SK-N-SH treated with all-trans-retinoic acid at 6 μM for 48 hours (cell line): ENCODE data around the gene NUB1.

Experiments
- ATAC-seq: fragments of 200-7000 bp; cut with Tn5 transposase; 3 replicates; pipeline ENCODE4 v1.9.1; 2020; ENCODE audit warnings: mild to moderate bottlenecking, moderate library complexity
- ARNTL ChIP-seq: fragments of 450-650 bp; formaldehyde crosslinking; IDR thresholded peaks from 2 replicates; pipeline ENCODE4 v1.5.0; 2020; ENCODE audit warnings: low read depth, mild to moderate bottlenecking, moderate library complexity, borderline replicate concordance
- BACH2 ChIP-seq: fragments of 250-450 bp; sonication (Bioruptor Pico); IDR thresholded peaks from 2 replicates; pipeline ENCODE4 v1.9.0; 2021; ENCODE audit warnings: mild to moderate bottlenecking, borderline replicate concordance
- CSDC2 ChIP-seq: fragments of 250-450 bp; sonication (Bioruptor Pico); IDR thresholded peaks from 2 replicates; pipeline ENCODE4 v1.5.0; 2020; ENCODE audit warnings: mild to moderate bottlenecking, moderate library complexity
- ESRRG ChIP-seq: fragments of 250-450 bp; sonication (Bioruptor Pico); IDR thresholded peaks from 2 replicates; pipeline ENCODE4 v1.6.1; 2021; ENCODE audit warnings: mild to moderate bottlenecking
- GLIS3 ChIP-seq: fragments of 250-450 bp; sonication (Bioruptor Pico); IDR thresholded peaks from 2 replicates; pipeline ENCODE4 v1.5.0; 2020; ENCODE audit warnings: mild to moderate bottlenecking, moderate library complexity
- ISL1 ChIP-seq: fragments of 250-450 bp; sonication (Bioruptor Pico); IDR thresholded peaks from 2 replicates; pipeline ENCODE4 v2.1.2; 2022; ENCODE audit warnings: mild to moderate bottlenecking, moderate library complexity
- OSR1 ChIP-seq: fragments of 250-450 bp; sonication (Bioruptor Pico); IDR thresholded peaks from 2 replicates; pipeline ENCODE4 v1.8.0; 2022; ENCODE audit warnings: moderate library complexity, mild to moderate bottlenecking, inconsistent platforms
- PPARA ChIP-seq: fragments of 250-450 bp; sonication (Bioruptor Pico); IDR thresholded peaks from 2 replicates; pipeline ENCODE4 v1.5.0; 2020; ENCODE audit warnings: mild to moderate bottlenecking, borderline replicate concordance
- RARB ChIP-seq: fragments of 250-450 bp; sonication (Bioruptor Pico); IDR thresholded peaks from 2 replicates; pipeline ENCODE4 v1.8.0; 2021; ENCODE audit warnings: mild to moderate bottlenecking, moderate library complexity
- SNAI2 ChIP-seq: fragments of 250-450 bp; sonication (Bioruptor Pico); IDR thresholded peaks from 2 replicates; pipeline ENCODE4 v1.5.0; 2020; ENCODE audit warnings: mild to moderate bottlenecking, moderate library complexity
- TOX ChIP-seq: fragments of 250-450 bp; sonication (Bioruptor Pico); IDR thresholded peaks from 2 replicates; pipeline ENCODE4 v1.8.0; 2021; ENCODE audit warnings: mild to moderate bottlenecking, moderate library complexity, borderline replicate concordance
- TSHZ2 ChIP-seq: fragments of 250-450 bp; sonication (Bioruptor Pico); IDR thresholded peaks from 2 replicates; pipeline ENCODE4 v1.5.0; 2020; ENCODE audit warnings: mild to moderate bottlenecking, moderate library complexity
- ZC3H10 ChIP-seq: fragments of 250-450 bp; sonication (Bioruptor Pico); IDR thresholded peaks from 2 replicates; pipeline ENCODE4 v1.5.1; 2021; ENCODE audit warnings: mild to moderate bottlenecking, moderate library complexity
- ZFP3 ChIP-seq: fragments of 250-450 bp; sonication (Bioruptor Pico); IDR thresholded peaks from 2 replicates; pipeline ENCODE4 v1.5.0; 2020; ENCODE audit warnings: mild to moderate bottlenecking, moderate library complexity
- ZFP30 ChIP-seq: fragments of 450-650 bp; formaldehyde crosslinking; IDR thresholded peaks from 2 replicates; pipeline ENCODE4 v1.5.0; 2022; ENCODE audit warnings: mild to moderate bottlenecking, moderate library complexity
- ZNF565 ChIP-seq: fragments of 450-650 bp; formaldehyde crosslinking; conservative IDR thresholded peaks from 2 replicates; pipeline ENCODE4 v1.5.0; 2020; ENCODE audit warnings: low read depth, mild to moderate bottlenecking, moderate library complexity
- ZNF70 ChIP-seq: fragments of 450-650 bp; formaldehyde crosslinking; IDR thresholded peaks from 2 replicates; pipeline ENCODE4 v1.5.0; 2020; ENCODE audit warnings: mild to moderate bottlenecking, moderate library complexity
- TF ChIP-seq, protein P1 (sequence below): fragments of 250-450 bp; sonication (Bioruptor Pico); IDR thresholded peaks from 2 replicates; pipeline ENCODE4 v1.8.0; 2020; ENCODE audit warnings: mild to moderate bottlenecking, moderate library complexity, borderline replicate concordance
- TF ChIP-seq, protein P2 (sequence below): fragments of 250-450 bp; sonication (Bioruptor Pico); IDR thresholded peaks from 2 replicates; pipeline ENCODE4 v1.8.0; 2021; ENCODE audit warnings: low read depth, mild to moderate bottlenecking, moderate library complexity, borderline replicate concordance
- TF ChIP-seq, protein P3 (sequence below): fragments of 250-450 bp; sonication (Bioruptor Pico); IDR thresholded peaks from 2 replicates; pipeline ENCODE4 v1.5.1; 2021; ENCODE audit warnings: mild to moderate bottlenecking, moderate library complexity

NUB1 gene

GRCh38 chr7:151423226-151423625 is 81.6 kb downstream of the NUB1 start:
- no peak for ATAC-seq
- TF ChIP-seq SNAI2 = no peak
- TF ChIP-seq ISL1 (CRISPR knock-in tag) = no peak
- TF ChIP-seq CSDC2 (CRISPR knock-in tag) = no peak
- TF ChIP-seq BACH2 (CRISPR knock-in tag) = no peak
- no peak for TF ChIP-seq PPARA (CRISPR knock-in tag)
- TF ChIP-seq ZFP3 = no peak
- TF ChIP-seq GLIS3 (CRISPR knock-in tag) = no peak
- no peak for TF ChIP-seq TOX
- TF ChIP-seq, protein P1, sequence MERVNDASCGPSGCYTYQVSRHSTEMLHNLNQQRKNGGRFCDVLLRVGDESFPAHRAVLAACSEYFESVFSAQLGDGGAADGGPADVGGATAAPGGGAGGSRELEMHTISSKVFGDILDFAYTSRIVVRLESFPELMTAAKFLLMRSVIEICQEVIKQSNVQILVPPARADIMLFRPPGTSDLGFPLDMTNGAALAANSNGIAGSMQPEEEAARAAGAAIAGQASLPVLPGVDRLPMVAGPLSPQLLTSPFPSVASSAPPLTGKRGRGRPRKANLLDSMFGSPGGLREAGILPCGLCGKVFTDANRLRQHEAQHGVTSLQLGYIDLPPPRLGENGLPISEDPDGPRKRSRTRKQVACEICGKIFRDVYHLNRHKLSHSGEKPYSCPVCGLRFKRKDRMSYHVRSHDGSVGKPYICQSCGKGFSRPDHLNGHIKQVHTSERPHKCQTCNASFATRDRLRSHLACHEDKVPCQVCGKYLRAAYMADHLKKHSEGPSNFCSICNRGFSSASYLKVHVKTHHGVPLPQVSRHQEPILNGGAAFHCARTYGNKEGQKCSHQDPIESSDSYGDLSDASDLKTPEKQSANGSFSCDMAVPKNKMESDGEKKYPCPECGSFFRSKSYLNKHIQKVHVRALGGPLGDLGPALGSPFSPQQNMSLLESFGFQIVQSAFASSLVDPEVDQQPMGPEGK (CRISPR knock-in tag) = no peak
- TF ChIP-seq, protein P2, sequence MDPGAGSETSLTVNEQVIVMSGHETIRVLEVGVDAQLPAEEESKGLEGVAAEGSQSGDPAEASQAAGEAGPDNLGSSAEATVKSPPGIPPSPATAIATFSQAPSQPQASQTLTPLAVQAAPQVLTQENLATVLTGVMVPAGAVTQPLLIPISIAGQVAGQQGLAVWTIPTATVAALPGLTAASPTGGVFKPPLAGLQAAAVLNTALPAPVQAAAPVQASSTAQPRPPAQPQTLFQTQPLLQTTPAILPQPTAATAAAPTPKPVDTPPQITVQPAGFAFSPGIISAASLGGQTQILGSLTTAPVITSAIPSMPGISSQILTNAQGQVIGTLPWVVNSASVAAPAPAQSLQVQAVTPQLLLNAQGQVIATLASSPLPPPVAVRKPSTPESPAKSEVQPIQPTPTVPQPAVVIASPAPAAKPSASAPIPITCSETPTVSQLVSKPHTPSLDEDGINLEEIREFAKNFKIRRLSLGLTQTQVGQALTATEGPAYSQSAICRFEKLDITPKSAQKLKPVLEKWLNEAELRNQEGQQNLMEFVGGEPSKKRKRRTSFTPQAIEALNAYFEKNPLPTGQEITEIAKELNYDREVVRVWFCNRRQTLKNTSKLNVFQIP = no peak

GRCh38 chr7:151423936-151424335 is 82.3 kb downstream of the NUB1 start:
- ATAC-seq = no peak
- no peak for TF ChIP-seq RARB (CRISPR knock-in tag)
- TF ChIP-seq TSHZ2 = no peak
- no peak for TF ChIP-seq ZFP30 (CRISPR knock-in tag)
- TF ChIP-seq ZFP3 = no peak
- TF ChIP-seq PPARA (CRISPR knock-in tag) = no peak
- TF ChIP-seq, protein P2 = no peak
- no peak for TF ChIP-seq SNAI2
- TF ChIP-seq, protein P1 (CRISPR knock-in tag) = no peak
- no peak for TF ChIP-seq BACH2 (CRISPR knock-in tag)
- no peak for TF ChIP-seq ARNTL (CRISPR knock-in tag)
- TF ChIP-seq, protein P3, sequence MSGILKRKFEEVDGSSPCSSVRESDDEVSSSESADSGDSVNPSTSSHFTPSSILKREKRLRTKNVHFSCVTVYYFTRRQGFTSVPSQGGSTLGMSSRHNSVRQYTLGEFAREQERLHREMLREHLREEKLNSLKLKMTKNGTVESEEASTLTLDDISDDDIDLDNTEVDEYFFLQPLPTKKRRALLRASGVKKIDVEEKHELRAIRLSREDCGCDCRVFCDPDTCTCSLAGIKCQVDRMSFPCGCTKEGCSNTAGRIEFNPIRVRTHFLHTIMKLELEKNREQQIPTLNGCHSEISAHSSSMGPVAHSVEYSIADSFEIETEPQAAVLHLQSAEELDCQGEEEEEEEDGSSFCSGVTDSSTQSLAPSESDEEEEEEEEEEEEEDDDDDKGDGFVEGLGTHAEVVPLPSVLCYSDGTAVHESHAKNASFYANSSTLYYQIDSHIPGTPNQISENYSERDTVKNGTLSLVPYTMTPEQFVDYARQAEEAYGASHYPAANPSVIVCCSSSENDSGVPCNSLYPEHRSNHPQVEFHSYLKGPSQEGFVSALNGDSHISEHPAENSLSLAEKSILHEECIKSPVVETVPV (CRISPR knock-in tag) = no peak
- TF ChIP-seq, all 23 proteins: peak for 0

DNA sequence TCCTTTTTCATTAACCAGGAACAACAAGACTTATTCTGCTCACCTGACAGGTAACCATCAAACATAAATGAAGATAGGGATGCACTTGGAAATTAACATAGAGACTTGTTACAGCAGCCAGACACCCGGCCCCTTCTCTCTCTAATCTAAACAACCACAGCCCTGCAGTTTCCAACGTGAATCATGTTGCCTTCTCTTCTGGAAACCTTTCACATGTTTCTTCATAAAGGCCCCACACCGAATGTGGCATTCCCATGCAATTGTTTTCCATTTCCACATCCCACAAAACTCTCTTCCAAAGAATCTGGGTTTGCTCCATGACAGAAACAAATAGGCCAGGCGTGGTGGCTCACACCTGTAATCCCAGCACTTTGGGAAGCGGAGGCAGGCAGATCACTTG is 83.2 kb downstream of the NUB1 start:
- no peak for ATAC-seq
- TF ChIP-seq OSR1 (no peak), ZNF565 (CRISPR knock-in tag) (no peak), ZC3H10 (no peak), ESRRG (no peak), ZFP30 (CRISPR knock-in tag) (no peak), CSDC2 (CRISPR knock-in tag) (no peak), ZFP3 (no peak), TOX (no peak), TSHZ2 (no peak), PPARA (CRISPR knock-in tag) (no peak), ZNF70 (no peak)
- TF ChIP-seq, protein P2 = no peak
